Activated CD8-positive, alpha-beta memory T cell treated with anti-CD3 and anti-CD28 coated beads, Interleukin-2, amount 10 ng/mL, durations not matched to agents 7 days and 5 days (primary cell): ENCODE measurements around the gene PRKCE. TPM values are rescaled to one million over a fixed set of nuclear protein-coding genes. Genes with fewer than 3 reads are reported as not detected.

Experiments used
- ATAC-seq: fragments of 150-1000 bp; cut with Tn5 transposase; one replicate; pipeline ENCODE4 v1.10.0; 2021; ENCODE audit warnings: moderate library complexity
- CTCF ChIA-PET: fragments of 350-600 bp; sonication (Branson Sonifier 250); formaldehyde crosslinking; loops from one replicate; lab custom pipeline; 2021; ENCODE audit warnings: antibody characterized with exemption; lab: Charles Lee
- DNase-seq: peaks from one replicate; pipeline ENCODE4 v3.0.0-alpha.2; 2020
- H3K27ac Mint-ChIP-seq: one replicate; pipeline ENCODE4 v1.8.0; 2021; ENCODE audit warnings: mild to moderate bottlenecking, mixed read lengths
- H3K27me3 Mint-ChIP-seq: one replicate; pipeline ENCODE4 v1.8.0; 2021; ENCODE audit warnings: mixed read lengths
- H3K36me3 Mint-ChIP-seq: one replicate; pipeline ENCODE4 v1.8.0; 2021; ENCODE audit warnings: mild to moderate bottlenecking, mixed read lengths
- H3K4me1 Mint-ChIP-seq: one replicate; pipeline ENCODE4 v1.8.0; 2021; ENCODE audit warnings: mixed read lengths
- H3K4me3 Mint-ChIP-seq: one replicate; pipeline ENCODE4 v1.8.0; 2021; ENCODE audit warnings: mild to moderate bottlenecking, moderate library complexity, mixed read lengths
- H3K9me3 Mint-ChIP-seq: one replicate; pipeline ENCODE4 v1.8.0; 2022; ENCODE audit warnings: low read depth, mixed read lengths
- total RNA-seq, 2 experiments: library from RNA; stranded (reverse); gene quantifications; one replicate each; pipeline ENCODE4 v1.2.3, GENCODE V29; 2021

PRKCE gene
- total RNA-seq, 2 experiments from 2014 or later = 16.7 to 39.2 TPM

DNA sequence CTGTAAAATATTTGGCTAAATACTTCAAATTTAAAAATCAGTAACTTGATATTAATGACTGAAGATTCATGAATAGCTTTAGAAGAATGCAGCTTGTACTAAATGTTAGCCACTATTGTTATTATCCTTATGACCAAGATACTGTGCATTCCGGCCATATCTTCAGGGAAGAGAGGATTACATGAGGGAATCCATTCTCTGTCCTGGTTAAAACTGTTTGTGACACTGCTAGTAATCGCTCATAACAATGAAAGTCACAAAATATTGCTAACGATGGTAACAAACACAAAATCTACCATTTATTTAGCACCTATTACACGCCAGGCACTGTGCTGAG is 217.7 kb downstream of the PRKCE start:
- ATAC-seq (no peak), DNase-seq (no peak)
- Mint-ChIP-seq H3K27ac (no peak overlapping the region), H3K4me1 (peaks cover 59% of the 10 kb centered on the region), H3K4me3 (no peak overlapping the region), H3K9me3 (no peaks in the 10 kb centered on the region), H3K36me3 (peaks cover 2% of the 10 kb centered on the region), H3K27me3 (no peaks in the 10 kb centered on the region)
- CTCF ChIA-PET = interaction anchor here (1.1 to 3.1 kb wide), 6 partner anchors 9 to 124 kb away, joined by 3 to 10 read pairs (median 4); no protein-coding TSS in a partner anchor

DNA sequence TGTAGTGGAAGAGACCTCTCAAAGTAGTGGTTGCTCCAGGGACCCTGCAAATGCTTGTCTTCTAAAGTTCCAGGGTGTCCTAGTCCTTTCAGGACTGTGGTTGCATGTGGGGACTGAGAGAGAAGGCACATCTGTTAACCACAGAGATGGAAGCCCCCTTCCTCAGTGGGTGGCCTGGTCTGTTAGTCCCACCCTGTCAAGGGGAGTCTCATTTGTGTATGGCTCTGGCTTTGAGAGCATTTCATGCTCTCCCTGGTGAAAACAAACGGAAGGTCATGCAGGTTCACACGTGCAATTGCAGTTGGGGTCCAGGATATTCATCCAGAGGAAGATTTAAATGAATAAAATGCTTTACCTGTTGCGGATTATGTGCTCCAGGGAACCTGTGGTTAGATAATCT is 219.6 kb downstream of the PRKCE start:
- H3K9me3 Mint-ChIP-seq = peaks cover under 1% of the 10 kb centered on the region
- H3K27ac Mint-ChIP-seq = no peak overlapping the region
- H3K27me3 Mint-ChIP-seq = no peaks in the 10 kb centered on the region
- DNase-seq (no peak), ATAC-seq (no peak)
- H3K36me3 Mint-ChIP-seq = peaks cover 14% of the 10 kb centered on the region
- H3K4me1 Mint-ChIP-seq = peaks cover 55% of the 10 kb centered on the region
- CTCF ChIA-PET = no interaction called here
- H3K4me3 Mint-ChIP-seq = no peak overlapping the region

DNA sequence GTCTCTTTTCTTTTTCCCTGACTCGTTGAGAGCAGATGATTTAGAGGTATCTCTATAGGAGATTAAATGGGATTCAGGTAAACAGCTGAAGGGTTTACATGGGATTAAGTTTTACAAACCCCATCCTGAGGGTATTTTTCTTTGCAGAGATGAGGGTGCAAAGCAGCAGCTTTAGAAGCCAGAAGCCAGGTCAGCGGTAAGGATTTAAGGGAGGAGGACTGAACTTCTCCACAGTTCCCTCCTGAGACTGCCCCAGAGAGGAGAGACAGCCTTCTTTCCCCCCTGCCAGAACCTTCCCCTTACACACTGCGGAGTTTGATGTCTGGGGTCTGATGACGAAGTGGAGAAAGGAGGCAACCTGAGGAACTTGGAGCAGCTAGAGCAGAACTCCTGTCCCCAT is 220.1 kb downstream of the PRKCE start:
- Mint-ChIP-seq H3K27ac (no peak overlapping the region), H3K4me1 (peaks cover 55% of the 10 kb centered on the region), H3K36me3 (peaks cover 19% of the 10 kb centered on the region), H3K4me3 (no peak overlapping the region), H3K9me3 (peaks cover 6% of the 10 kb centered on the region), H3K27me3 (no peaks in the 10 kb centered on the region)
- DNase-seq (no peak), ATAC-seq (no peak)
- CTCF ChIA-PET = no interaction called here

DNA sequence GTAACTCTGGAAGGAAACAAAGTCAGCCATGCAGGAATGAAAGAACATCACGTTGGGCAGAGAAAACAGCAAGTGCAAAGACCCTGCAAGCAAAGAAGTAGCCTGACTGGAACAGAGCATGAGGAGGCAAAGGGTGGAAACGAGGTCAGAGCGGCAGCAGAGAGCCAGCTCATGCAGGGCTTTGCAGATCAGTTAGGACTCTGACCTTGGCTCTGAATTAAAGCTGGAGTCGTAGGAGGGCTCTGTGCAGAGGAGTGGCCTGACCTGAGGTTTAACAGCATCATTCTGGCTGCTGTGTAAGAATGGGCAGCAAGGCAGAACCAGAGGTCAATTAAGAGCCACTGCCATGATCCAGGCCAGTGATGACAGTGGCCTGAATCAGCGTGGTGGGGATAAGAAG is 220.7 kb downstream of the PRKCE start:
- Mint-ChIP-seq H3K4me3 (no peak overlapping the region), H3K36me3 (peaks cover 20% of the 10 kb centered on the region), H3K27me3 (no peaks in the 10 kb centered on the region), H3K27ac (no peak overlapping the region), H3K4me1 (peaks cover 50% of the 10 kb centered on the region), H3K9me3 (peaks cover 9% of the 10 kb centered on the region)
- ATAC-seq (peak; percentile 9), DNase-seq (no peak)
- CTCF ChIA-PET = interaction anchor here (0.8 to 2.2 kb wide), 2 partner anchors 10 to 12 kb away, joined by 3 to 5 read pairs; no protein-coding TSS in a partner anchor

DNA sequence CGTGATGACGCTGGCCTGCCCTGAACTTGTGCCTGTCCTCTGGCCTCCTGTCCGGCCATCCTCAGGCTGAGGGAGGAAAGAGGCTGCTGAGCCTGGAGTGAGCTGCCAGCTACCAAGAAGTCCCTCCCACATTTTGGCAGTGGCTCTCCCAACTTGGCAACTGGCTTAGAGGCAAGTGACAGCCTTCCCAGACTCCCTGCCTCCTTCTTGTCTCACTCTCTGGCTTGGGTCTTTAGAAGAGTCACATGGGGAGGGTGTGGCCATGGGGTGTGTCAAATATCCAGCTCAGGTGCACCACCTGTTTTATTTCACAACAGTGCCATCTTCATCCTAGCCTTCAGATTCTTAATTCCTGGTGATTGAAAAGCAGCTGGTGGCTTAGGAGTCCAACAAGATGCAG is 222.9 kb downstream of the PRKCE start:
- H3K4me1 Mint-ChIP-seq = peaks cover 36% of the 10 kb centered on the region
- H3K36me3 Mint-ChIP-seq = peaks cover 33% of the 10 kb centered on the region
- no peak overlapping the region for H3K27ac Mint-ChIP-seq
- H3K9me3 Mint-ChIP-seq = peaks cover 10% of the 10 kb centered on the region
- no peak for DNase-seq
- ATAC-seq = no peak
- no peak overlapping the region for H3K4me3 Mint-ChIP-seq
- H3K27me3 Mint-ChIP-seq = no peaks in the 10 kb centered on the region
- CTCF ChIA-PET = interaction anchor here (2.2 kb wide), 1 partner anchor 15 kb away, joined by 5 read pairs; no protein-coding TSS in a partner anchor

DNA sequence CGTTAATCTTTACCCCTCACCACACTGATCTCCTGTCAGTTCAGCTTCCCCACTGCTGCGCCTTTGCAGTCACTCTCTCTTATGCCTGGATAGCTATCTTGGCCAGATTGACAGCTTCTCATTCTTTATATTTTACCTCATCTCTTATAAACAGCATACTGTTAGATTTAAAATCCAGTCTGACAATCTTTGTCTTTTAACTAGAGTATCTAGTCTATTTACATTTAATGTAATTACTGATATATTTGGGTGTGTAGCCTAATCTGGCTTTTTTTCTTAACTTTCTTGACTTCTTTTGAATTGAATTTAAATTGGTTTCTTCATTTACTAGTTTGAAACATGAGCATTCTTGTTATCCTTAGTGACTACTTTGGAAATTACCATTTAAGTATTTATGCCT is 225.1 kb downstream of the PRKCE start:
- no peak overlapping the region for H3K27ac Mint-ChIP-seq
- H3K4me1 Mint-ChIP-seq = peaks cover 21% of the 10 kb centered on the region
- H3K9me3 Mint-ChIP-seq = peaks cover 10% of the 10 kb centered on the region
- H3K27me3 Mint-ChIP-seq = no peaks in the 10 kb centered on the region
- no peak for DNase-seq
- H3K36me3 Mint-ChIP-seq = peaks cover 36% of the 10 kb centered on the region
- H3K4me3 Mint-ChIP-seq = no peak overlapping the region
- CTCF ChIA-PET = interaction anchor here (2.3 kb wide), 1 partner anchor 98 kb away, joined by 6 read pairs; no protein-coding TSS in a partner anchor
- ATAC-seq = no peak

DNA sequence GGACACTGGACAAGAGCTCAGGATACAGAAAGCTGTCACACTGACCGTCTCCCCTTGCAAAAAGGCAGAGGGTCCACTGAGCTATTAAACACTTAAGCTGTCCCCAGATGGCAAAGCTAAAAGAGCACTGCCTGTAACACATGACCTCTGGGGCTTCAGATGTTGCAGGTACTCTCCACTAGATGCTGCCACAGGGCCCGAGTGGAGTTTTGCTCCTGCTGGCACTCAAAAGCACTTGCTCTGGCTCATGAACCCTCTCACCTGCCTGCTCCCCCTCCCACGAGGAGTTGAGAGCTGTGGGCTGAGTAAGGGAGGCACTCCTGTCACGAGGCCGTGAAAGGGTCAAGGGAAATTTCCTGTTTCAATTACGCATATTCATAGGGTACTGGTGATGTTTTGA is 227.9 kb downstream of the PRKCE start:
- H3K27ac Mint-ChIP-seq = no peak overlapping the region
- H3K9me3 Mint-ChIP-seq = peaks cover 10% of the 10 kb centered on the region
- peaks cover 34% of the 10 kb centered on the region for H3K36me3 Mint-ChIP-seq

DNA sequence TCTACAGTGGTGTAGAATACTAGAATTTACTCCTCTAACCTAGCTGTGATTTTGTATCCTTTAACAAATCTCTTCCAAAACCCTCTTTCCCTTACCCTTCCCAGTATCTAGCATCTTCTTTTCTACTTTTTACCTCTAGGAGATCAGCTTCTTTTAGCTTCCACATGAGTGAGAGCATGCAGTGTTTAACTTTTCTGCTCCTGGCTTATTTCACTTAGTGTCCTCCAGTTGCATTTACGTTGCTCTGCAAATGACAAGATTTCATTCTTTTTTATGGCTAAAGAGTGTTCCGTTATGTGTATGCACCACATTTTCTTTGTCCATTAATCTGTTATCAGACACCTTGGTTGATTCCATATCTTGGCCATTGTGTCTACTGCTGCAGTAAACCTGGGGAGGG is 228.5 kb downstream of the PRKCE start:
- no peak for DNase-seq
- no peak overlapping the region for H3K27ac Mint-ChIP-seq
- H3K27me3 Mint-ChIP-seq = no peaks in the 10 kb centered on the region
- peaks cover 10% of the 10 kb centered on the region for H3K9me3 Mint-ChIP-seq
- no peak overlapping the region for H3K4me3 Mint-ChIP-seq
- H3K36me3 Mint-ChIP-seq = peaks cover 31% of the 10 kb centered on the region
- no peak for ATAC-seq
- CTCF ChIA-PET = interaction anchor here (1.2 to 2.3 kb wide), 3 partner anchors 8 to 22 kb away, joined by 3 to 10 read pairs (median 3); no protein-coding TSS in a partner anchor
- H3K4me1 Mint-ChIP-seq = peaks cover under 1% of the 10 kb centered on the region

More for the DNA sequence above, 227.9 kb downstream of the PRKCE start:
- H3K4me3 Mint-ChIP-seq = no peak overlapping the region
- no peak for ATAC-seq
- H3K27me3 Mint-ChIP-seq = no peaks in the 10 kb centered on the region
- no peaks in the 10 kb centered on the region for H3K4me1 Mint-ChIP-seq
- CTCF ChIA-PET = interaction anchor here (1.2 to 2.3 kb wide), 3 partner anchors 9 to 23 kb away, joined by 3 to 10 read pairs (median 3); no protein-coding TSS in a partner anchor
- DNase-seq = no peak

DNA sequence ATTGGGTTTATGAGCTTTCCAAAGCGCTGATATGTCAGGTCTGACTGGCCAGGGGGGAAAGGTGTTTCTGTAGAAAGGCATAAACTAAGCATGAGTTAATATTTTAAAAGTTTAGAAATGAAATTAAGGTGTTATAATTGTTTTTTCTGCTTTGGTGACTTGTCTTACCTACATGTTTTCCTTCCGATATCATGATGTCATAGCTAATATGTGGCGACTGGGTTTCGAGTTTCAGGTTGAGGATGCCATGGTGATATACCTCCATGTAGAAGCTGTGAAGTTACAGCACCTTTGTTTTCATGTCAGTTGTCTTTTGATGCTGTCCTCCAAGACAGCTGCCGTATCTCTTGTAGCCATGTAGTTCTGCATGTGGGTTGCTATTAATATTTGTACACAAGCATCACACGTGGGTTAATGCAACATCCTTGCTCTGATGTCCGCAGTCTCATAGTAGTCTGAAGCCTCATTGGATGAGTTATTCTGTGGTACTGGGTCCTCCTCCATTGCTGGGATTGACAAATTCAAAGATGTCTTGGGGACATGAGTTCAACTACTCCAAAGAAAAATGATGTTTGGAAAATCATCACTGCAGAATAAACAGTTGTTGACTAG is 230.6 kb downstream of the PRKCE start:
- H3K27ac Mint-ChIP-seq = no peak overlapping the region
- no peaks in the 10 kb centered on the region for H3K27me3 Mint-ChIP-seq
- H3K4me1 Mint-ChIP-seq = peaks cover 3% of the 10 kb centered on the region
- H3K9me3 Mint-ChIP-seq = peaks cover 2% of the 10 kb centered on the region
- H3K4me3 Mint-ChIP-seq = no peak overlapping the region
- no peak for ATAC-seq
- peaks cover 17% of the 10 kb centered on the region for H3K36me3 Mint-ChIP-seq
- CTCF ChIA-PET = interaction anchor here (0.8 to 1.5 kb wide), 2 partner anchors 9 to 103 kb away, joined by 3 read pairs; no protein-coding TSS in a partner anchor
- no peak for DNase-seq

DNA sequence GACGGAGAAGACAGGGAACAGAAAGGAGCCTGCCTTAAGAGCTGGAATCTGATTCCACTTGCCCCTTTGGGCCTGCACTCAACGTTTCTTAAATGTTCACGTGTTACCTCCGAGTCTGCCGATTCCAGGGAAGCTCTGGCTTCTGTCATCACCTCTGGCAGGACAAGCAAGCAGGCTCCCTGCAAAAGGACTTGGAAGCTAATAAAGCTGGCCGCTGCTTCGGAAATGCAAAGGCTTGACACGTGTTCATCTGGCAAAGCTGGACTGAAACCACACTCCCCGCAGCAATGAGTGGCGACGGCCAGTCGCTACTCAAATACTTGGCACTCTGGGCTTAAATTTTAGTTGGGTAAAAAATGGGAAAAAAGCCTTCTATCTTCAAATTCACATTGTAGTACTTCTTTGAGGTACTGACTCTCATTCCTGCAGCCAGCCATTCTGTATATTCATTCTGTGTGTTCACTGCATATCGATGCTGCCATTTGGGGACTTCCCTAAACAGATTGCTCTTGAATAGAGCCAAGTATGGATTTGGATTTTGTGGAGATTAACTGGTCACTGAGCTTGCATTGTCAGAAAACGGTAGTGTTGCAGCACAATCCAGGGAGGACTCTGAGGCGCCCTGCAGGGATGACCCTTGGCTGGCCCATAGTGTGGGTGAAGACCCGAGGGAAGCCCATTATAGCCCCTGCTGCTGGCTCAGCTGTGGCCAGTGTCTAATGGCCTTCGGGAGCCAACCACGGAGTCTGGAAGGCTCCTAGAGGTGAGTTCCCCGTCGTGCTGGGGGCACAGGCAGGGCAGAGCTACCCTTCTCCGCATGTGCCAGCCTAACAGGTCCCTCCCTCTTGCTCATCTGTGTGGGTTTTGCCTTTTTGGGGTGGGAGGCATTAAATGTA is 231.5 kb downstream of the PRKCE start:
- no peaks in the 10 kb centered on the region for H3K27me3 Mint-ChIP-seq
- peaks cover 3% of the 10 kb centered on the region for H3K4me1 Mint-ChIP-seq
- DNase-seq = no peak
- CTCF ChIA-PET = interaction anchor here (1.5 kb wide), 1 partner anchor 104 kb away, joined by 3 read pairs; no protein-coding TSS in a partner anchor
- no peak overlapping the region for H3K4me3 Mint-ChIP-seq
- no peak for ATAC-seq
- peaks cover 10% of the 10 kb centered on the region for H3K36me3 Mint-ChIP-seq
- H3K27ac Mint-ChIP-seq = no peak overlapping the region
- H3K9me3 Mint-ChIP-seq = no peaks in the 10 kb centered on the region

DNA sequence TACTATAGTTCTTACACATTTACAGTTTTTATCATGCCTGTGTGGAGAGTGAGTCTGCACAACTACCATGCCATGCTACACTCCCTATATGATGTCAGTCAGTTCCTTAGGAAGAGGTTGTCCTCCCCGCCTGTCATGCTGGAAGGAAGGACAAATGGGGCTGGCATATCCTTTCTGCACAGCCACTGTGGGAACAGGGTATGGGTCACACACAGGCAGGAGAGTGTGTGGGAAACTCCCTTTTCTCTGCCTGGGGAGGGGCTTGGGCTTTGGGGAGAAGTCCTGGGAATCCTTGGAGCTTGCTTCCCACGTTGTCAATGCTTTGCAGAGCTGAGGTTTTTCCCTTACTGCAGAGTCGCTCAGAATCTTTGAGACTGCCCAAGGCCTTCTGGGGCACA is 232.1 kb downstream of the PRKCE start:
- H3K4me1 Mint-ChIP-seq = peaks cover 3% of the 10 kb centered on the region
- no peaks in the 10 kb centered on the region for H3K27me3 Mint-ChIP-seq
- H3K36me3 Mint-ChIP-seq = peaks cover 5% of the 10 kb centered on the region
- no peak overlapping the region for H3K4me3 Mint-ChIP-seq
- DNase-seq (no peak), ATAC-seq (no peak)
- CTCF ChIA-PET = no interaction called here
- no peak overlapping the region for H3K27ac Mint-ChIP-seq
- H3K9me3 Mint-ChIP-seq = no peaks in the 10 kb centered on the region

DNA sequence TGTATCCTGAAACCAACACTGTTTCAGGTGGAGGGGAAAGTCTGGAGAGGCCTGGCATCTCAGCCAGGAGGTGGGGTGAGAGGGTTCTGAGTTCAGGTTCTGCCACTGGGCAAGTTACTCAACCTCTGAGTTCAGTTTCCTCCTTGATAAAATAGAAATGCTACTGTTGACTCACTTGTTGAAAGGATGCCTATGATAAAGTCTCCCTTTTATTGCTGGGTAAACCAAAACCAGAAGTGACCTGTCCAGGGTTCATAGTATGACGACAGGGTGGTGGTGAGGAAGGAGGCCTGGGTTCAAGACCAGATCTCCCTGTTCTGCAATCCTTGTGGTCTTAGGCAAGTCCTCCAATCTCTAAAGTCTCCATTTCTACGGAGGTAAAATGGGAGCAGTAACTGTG is 232.7 kb downstream of the PRKCE start:
- no peak for DNase-seq
- no peaks in the 10 kb centered on the region for H3K27me3 Mint-ChIP-seq
- no peak for ATAC-seq
- CTCF ChIA-PET = interaction anchor here (1.2 kb wide), 1 partner anchor 234 kb away, joined by 3 read pairs; no protein-coding TSS in a partner anchor
- no peaks in the 10 kb centered on the region for H3K9me3 Mint-ChIP-seq
- H3K27ac Mint-ChIP-seq = no peak overlapping the region
- peaks cover 5% of the 10 kb centered on the region for H3K36me3 Mint-ChIP-seq
- peaks cover 6% of the 10 kb centered on the region for H3K4me1 Mint-ChIP-seq
- H3K4me3 Mint-ChIP-seq = no peak overlapping the region

DNA sequence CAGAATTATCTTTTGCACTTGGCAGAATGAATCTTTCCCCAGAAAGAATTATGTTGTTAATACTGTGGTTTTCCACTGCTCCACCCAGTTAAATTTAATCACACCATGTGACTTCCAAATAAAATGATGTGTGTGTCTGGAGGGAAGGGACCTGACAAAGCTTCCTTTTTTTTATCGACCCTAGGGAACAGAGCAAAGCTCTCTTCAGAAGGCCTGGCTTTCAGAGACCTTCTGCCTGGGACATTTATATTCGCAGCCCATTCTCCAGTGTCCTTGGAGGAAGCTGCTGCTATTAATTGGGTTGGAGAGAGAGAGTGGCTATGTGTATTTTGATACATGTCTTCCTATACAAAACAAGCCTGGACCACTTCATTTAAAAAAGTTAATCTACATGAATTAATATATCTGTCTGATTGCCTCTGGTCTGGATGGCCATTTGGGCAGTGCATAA is 233.7 kb downstream of the PRKCE start:
- Mint-ChIP-seq H3K4me3 (no peak overlapping the region), H3K36me3 (no peaks in the 10 kb centered on the region), H3K27ac (no peak overlapping the region), H3K9me3 (no peaks in the 10 kb centered on the region), H3K27me3 (no peaks in the 10 kb centered on the region), H3K4me1 (peaks cover 15% of the 10 kb centered on the region)
- CTCF ChIA-PET = interaction anchor here (1.2 kb wide), 1 partner anchor 235 kb away, joined by 3 read pairs; no protein-coding TSS in a partner anchor
- no peak for ATAC-seq
- no peak for DNase-seq
